Mesenchymal stem cell (in vitro differentiated cells and primary cell): Measurements from ENCODE around the gene LAMA4.

ENCODE experiments used
- DNase-seq: peaks from one replicate; pipeline ENCODE4 v3.0.0-alpha.2; 2013
- H2AFZ ChIP-seq: one replicate; pipeline ENCODE4 v1.6.1; 2013; ENCODE audit warnings: low read depth, mild to moderate bottlenecking, control low read depth, inconsistent platforms, low read length, moderate library complexity
- H2AK5ac ChIP-seq: 2 replicates; pipeline ENCODE4 v1.6.1; 2013; ENCODE audit warnings: low read length, moderate library complexity, mild to moderate bottlenecking, inconsistent platforms; ENCODE audit not compliant: severe bottlenecking
- H2BK120ac ChIP-seq: one replicate; pipeline ENCODE4 v1.6.1; 2013; ENCODE audit warnings: low read depth, mild to moderate bottlenecking, inconsistent platforms, low read length, moderate library complexity
- H2BK12ac ChIP-seq, 2 experiments: one replicate each; pipeline ENCODE4 v1.6.1; 2013; ENCODE audit warnings: inconsistent platforms in 2 of 2, low read length in 2 of 2, mild to moderate bottlenecking in 2 of 2, moderate library complexity in 2 of 2, control low read depth in 1 of 2
- H2BK15ac ChIP-seq: one replicate; pipeline ENCODE4 v1.6.1; 2013; ENCODE audit warnings: mild to moderate bottlenecking, low read depth, inconsistent platforms; ENCODE audit not compliant: poor library complexity, severe bottlenecking
- H2BK5ac ChIP-seq: 2 replicates; pipeline ENCODE4 v1.6.1; 2013; ENCODE audit warnings: low read depth, mild to moderate bottlenecking, low read length, control low read depth, inconsistent platforms; ENCODE audit not compliant: poor library complexity, severe bottlenecking
- H3K14ac ChIP-seq, 2 experiments: one replicate each; pipeline ENCODE4 v1.6.1; 2013; ENCODE audit warnings: inconsistent platforms in 2 of 2, low read length in 2 of 2, control low read depth in 1 of 2, mild to moderate bottlenecking in 1 of 2, moderate library complexity in 1 of 2
- H3K18ac ChIP-seq, 2 experiments: one replicate each; pipeline ENCODE4 v1.6.1; 2013; ENCODE audit warnings: inconsistent platforms in 2 of 2, low read length in 2 of 2, control low read depth in 1 of 2, low read depth in 1 of 2, mild to moderate bottlenecking in 1 of 2
- H3K23ac ChIP-seq, 2 experiments: one replicate each; pipeline ENCODE4 v1.6.1; 2013; ENCODE audit warnings: inconsistent platforms in 2 of 2, low read length in 2 of 2, mild to moderate bottlenecking in 2 of 2, moderate library complexity in 2 of 2, control low read depth in 1 of 2
- H3K27ac ChIP-seq: 2 replicates; pipeline ENCODE4 v1.5.1; 2013; ENCODE audit warnings: mild to moderate bottlenecking, moderate library complexity, low read length, control low read depth, inconsistent platforms; ENCODE audit not compliant: poor library complexity, severe bottlenecking
- H3K27me3 ChIP-seq, 2 experiments: 2 replicates each; pipeline versions ENCODE4 v1.6.1 to v1.7.0; 2013; ENCODE audit warnings: low read length in 2 of 2, mild to moderate bottlenecking in 2 of 2, moderate library complexity in 2 of 2, control low read depth in 1 of 2, inconsistent platforms in 1 of 2; ENCODE audit not compliant: control insufficient read depth in 1 of 2, insufficient read depth in 1 of 2
- H3K36me3 ChIP-seq, 2 experiments: 2 replicates each; pipeline versions ENCODE4 v1.6.1 to v1.7.0; 2013; ENCODE audit warnings: low read length in 2 of 2, control low read depth in 1 of 2, inconsistent platforms in 1 of 2, low read depth in 1 of 2, mild to moderate bottlenecking in 1 of 2; ENCODE audit not compliant: insufficient read depth in 2 of 2, control insufficient read depth in 1 of 2
- H3K4ac ChIP-seq, 2 experiments: one replicate each; pipeline ENCODE4 v1.6.1; 2013; ENCODE audit warnings: inconsistent platforms in 2 of 2, low read length in 2 of 2, mild to moderate bottlenecking in 2 of 2, moderate library complexity in 2 of 2, control low read depth in 1 of 2, low read depth in 1 of 2
- H3K4me1 ChIP-seq: 2 replicates; pipeline ENCODE4 v1.6.1; 2013; ENCODE audit warnings: low read depth, low read length, control low read depth; ENCODE audit not compliant: control insufficient read depth, insufficient read depth
- H3K4me2 ChIP-seq: 2 replicates; pipeline ENCODE4 v1.6.1; 2013; ENCODE audit warnings: low read length, mild to moderate bottlenecking, inconsistent platforms; ENCODE audit not compliant: poor library complexity, severe bottlenecking
- H3K4me3 ChIP-seq, 2 experiments: 2 replicates each; pipeline versions ENCODE4 v1.5.1 to v1.7.0; 2013; ENCODE audit warnings: low read length in 2 of 2, mild to moderate bottlenecking in 2 of 2, control low read depth in 1 of 2, low read depth in 1 of 2; ENCODE audit not compliant: insufficient read depth in 1 of 2
- H3K79me1 ChIP-seq: replicated peaks from 2 replicates; pipeline ENCODE4 v1.6.1; 2013; ENCODE audit warnings: mild to moderate bottlenecking, control low read depth, low read length, inconsistent platforms; ENCODE audit not compliant: poor library complexity, severe bottlenecking
- H3K9ac ChIP-seq: 2 replicates; pipeline ENCODE4 v1.7.0; 2013; ENCODE audit warnings: mild to moderate bottlenecking, low read length, moderate library complexity
- H3K9me3 ChIP-seq: 2 replicates; pipeline ENCODE4 v1.7.0; 2013; ENCODE audit warnings: mild to moderate bottlenecking, low read length; ENCODE audit not compliant: control insufficient read depth
- H4K8ac ChIP-seq: one replicate; pipeline ENCODE4 v1.6.1; 2013; ENCODE audit warnings: inconsistent platforms, mild to moderate bottlenecking, low read length, moderate library complexity
- H4K91ac ChIP-seq: one replicate; pipeline ENCODE4 v1.6.1; 2013; ENCODE audit warnings: mild to moderate bottlenecking, low read length, inconsistent platforms
- WGBS: methylation state at CpG from one replicate; pipeline ENCODE4 v1.1.7; 2013; ENCODE audit warnings: mixed read lengths; 5-methylcytosine and 5-hydroxymethylcytosine counted together

LAMA4 gene

GRCh38 chr6:112117554-112117953 is 136.8 kb downstream of the LAMA4 start:
- no CpG with 5 or more reads among the region's 1 CpG for WGBS
- Histone ChIP-seq H3K14ac (no peak overlapping the region), H2BK120ac (no peak overlapping the region), H2BK12ac (no peak overlapping the region), H3K79me1 (no peaks in the 10 kb centered on the region), H3K27ac (peak overlapping the region; percentile 8), H2AK5ac (no peak overlapping the region), H4K8ac (no peak overlapping the region), H3K9me3 (no peaks in the 10 kb centered on the region), H3K27me3 (no peaks in the 10 kb centered on the region), H3K4me1 (peaks cover 5% of the 10 kb centered on the region), H3K9ac (no peak overlapping the region), H3K23ac (no peak overlapping the region), H4K91ac (no peak overlapping the region), H3K4me2 (no peak overlapping the region), H2BK5ac (no peak overlapping the region), H3K4me3 (no peak overlapping the region), H2BK15ac (no peak overlapping the region), H3K36me3 (peaks cover 0 to 100% of the 10 kb centered on the region in 2 experiments), H3K18ac (peak overlapping the region in 1 of 2 experiments; percentile 4), H2AFZ (no peak overlapping the region), H3K4ac (no peak overlapping the region)
- DNase-seq, result peak; percentile 24

- H2BK12ac ChIP-seq, result no peak overlapping the region
- no peak overlapping the region for H2AK5ac ChIP-seq
- no peak for DNase-seq
- WGBS, result 100% methylated on average over 1 of the region's 1 CpG
- H4K91ac ChIP-seq, result no peak overlapping the region
- no peaks in the 10 kb centered on the region for H3K79me1 ChIP-seq
- H2BK15ac ChIP-seq, result no peak overlapping the region
- H3K9ac ChIP-seq, result no peak overlapping the region
- H2AFZ ChIP-seq, result peak overlapping the region; percentile 73
- no peak overlapping the region for H3K27ac ChIP-seq
- H3K4me2 ChIP-seq, result no peak overlapping the region
- no peak overlapping the region for H3K4me3 ChIP-seq
- peaks cover 5% of the 10 kb centered on the region for H3K4me1 ChIP-seq
- peaks cover 0 to 100% of the 10 kb centered on the region in 2 experiments for H3K36me3 ChIP-seq
- no peak overlapping the region for H2BK120ac ChIP-seq
- no peaks in the 10 kb centered on the region for H3K27me3 ChIP-seq
- no peaks in the 10 kb centered on the region for H3K9me3 ChIP-seq
- H3K18ac ChIP-seq, result no peak overlapping the region
- H3K14ac ChIP-seq, result peak overlapping the region in 1 of 2 experiments; percentile 44
- H3K23ac ChIP-seq, result no peak overlapping the region
- no peak overlapping the region for H4K8ac ChIP-seq
- H2BK5ac ChIP-seq, result no peak overlapping the region
- H3K4ac ChIP-seq, result no peak overlapping the region
Measured at GRCh38 chr6:112116221-112116620, 138.1 kb downstream of the LAMA4 start.

GRCh38 chr6:112114577-112115223 is 139.7 kb downstream of the LAMA4 start:
- DNase-seq, result no peak
- H2BK12ac ChIP-seq, result no peak overlapping the region
- no peak overlapping the region for H3K23ac ChIP-seq
- H4K8ac ChIP-seq, result no peak overlapping the region
- H3K9me3 ChIP-seq, result no peaks in the 10 kb centered on the region
- H3K27ac ChIP-seq, result no peak overlapping the region
- no peak overlapping the region for H3K14ac ChIP-seq
- H2AK5ac ChIP-seq, result no peak overlapping the region
- no peak overlapping the region for H3K4me3 ChIP-seq
- H2AFZ ChIP-seq, result no peak overlapping the region
- H3K79me1 ChIP-seq, result no peaks in the 10 kb centered on the region
- H3K36me3 ChIP-seq, result peaks cover 0 to 100% of the 10 kb centered on the region in 2 experiments
- H3K9ac ChIP-seq, result no peak overlapping the region
- no peak overlapping the region for H3K18ac ChIP-seq
- H3K27me3 ChIP-seq, result no peaks in the 10 kb centered on the region
- no peak overlapping the region for H3K4me2 ChIP-seq
- H2BK15ac ChIP-seq, result no peak overlapping the region
- no peak overlapping the region for H2BK120ac ChIP-seq
- WGBS, result no CpG with 5 or more reads among the region's 3 CpGs
- no peak overlapping the region for H3K4ac ChIP-seq
- no peak overlapping the region for H4K91ac ChIP-seq
- H3K4me1 ChIP-seq, result peaks cover 5% of the 10 kb centered on the region
- no peak overlapping the region for H2BK5ac ChIP-seq

GRCh38 chr6:112113918-112114317 is 140.4 kb downstream of the LAMA4 start:
- no peak for DNase-seq
- H3K4ac ChIP-seq, result no peak overlapping the region
- no peaks in the 10 kb centered on the region for H3K79me1 ChIP-seq
- H2AFZ ChIP-seq, result no peak overlapping the region
- no peak overlapping the region for H4K8ac ChIP-seq
- H2BK120ac ChIP-seq, result no peak overlapping the region
- H3K4me3 ChIP-seq, result no peak overlapping the region
- peaks cover 6% of the 10 kb centered on the region for H3K4me1 ChIP-seq
- H3K9me3 ChIP-seq, result no peaks in the 10 kb centered on the region
- no peak overlapping the region for H3K9ac ChIP-seq
- no peak overlapping the region for H4K91ac ChIP-seq
- H2BK15ac ChIP-seq, result no peak overlapping the region
- no peak overlapping the region for H2BK5ac ChIP-seq
- H3K27ac ChIP-seq, result no peak overlapping the region
- H3K27me3 ChIP-seq, result no peaks in the 10 kb centered on the region
- H3K14ac ChIP-seq, result no peak overlapping the region
- no peak overlapping the region for H3K23ac ChIP-seq
- no peak overlapping the region for H3K4me2 ChIP-seq
- H3K36me3 ChIP-seq, result peaks cover 0 to 100% of the 10 kb centered on the region in 2 experiments
- no peak overlapping the region for H3K18ac ChIP-seq
- no peak overlapping the region for H2BK12ac ChIP-seq
- H2AK5ac ChIP-seq, result no peak overlapping the region
